Esophagus squamous epithelium (tissue), 5 donors: Measurements from ENCODE around the gene P3H2. TPM values are rescaled to one million over a fixed set of nuclear protein-coding genes. Genes with fewer than 3 reads are reported as not detected.

Experiments
- DNase-seq: peaks from one replicate; lab custom pipeline; 2025; lab: John Stamatoyannopoulos, UW
- H3K27ac ChIP-seq, 4 donors: fragments of 200-600 bp; sonication (generic); one replicate each; pipeline ENCODE4 v1.5.1; 2016 to 2019; ENCODE audit warnings: mild to moderate bottlenecking in 1 of 4
- H3K27me3 ChIP-seq, 4 donors: fragments of 200-600 bp; sonication (generic); 1 replicate in 3 of 4; 2 replicates in 1 of 4; pipeline versions ENCODE4 v1.5.1 to v1.6.0; 2017 to 2021; ENCODE audit warnings: antibody characterized with exemption in 1 of 4
- H3K36me3 ChIP-seq, 3 donors: fragments of 200-600 bp; sonication (generic); one replicate each; pipeline ENCODE4 v1.5.1; 2016 to 2019
- H3K4me1 ChIP-seq, 3 donors: fragments of 200-600 bp; sonication (generic); one replicate each; pipeline ENCODE4 v1.5.1; 2017 to 2019
- H3K4me3 ChIP-seq, 4 donors: fragments of 200-600 bp; sonication (generic); 1 replicate in 3 of 4; 2 replicates in 1 of 4; pipeline ENCODE4 v1.5.1; 2016 to 2019; ENCODE audit warnings: mild to moderate bottlenecking in 2 of 4, moderate library complexity in 1 of 4
- H3K9me3 ChIP-seq, 3 donors: fragments of 200-600 bp; sonication (generic); one replicate each; pipeline ENCODE4 v1.5.1; 2016 to 2019
- POLR2A ChIP-seq, 4 donors: fragments of 450-650 bp; IDR thresholded peaks; one replicate each; pipeline ENCODE4 v1.6.1; 2017; ENCODE audit warnings: antibody characterized with exemption in 4 of 4, mild to moderate bottlenecking in 4 of 4, moderate library complexity in 3 of 4
- WGBS, 2 donors: methylation state at CpG; one replicate each; pipeline ENCODE4 v1.1.5; 2018; 5-methylcytosine and 5-hydroxymethylcytosine counted together
- intact Hi-C: fragments of 100-400 bp; cut with DNase I; formaldehyde crosslinking; loops from one replicate; pipeline ENCODE4 v1.15.0; 2022
- total RNA-seq, 4 donors: library from RNA; depleted of rRNA; stranded (reverse); fragments of >200 nt; gene quantifications; one replicate each; pipeline ENCODE4 v1.1.0, GENCODE V29; 2016
- TF ChIP-seq, protein P1 (sequence below), 6 experiments: fragments of 450-650 bp in 4 of 6; fragments of 200-600 bp in 2 of 6; sonication (generic) in 2 of 6; IDR thresholded peaks; one replicate each; pipeline ENCODE4 v1.5.1; 2016 to 2019; ENCODE audit warnings: antibody characterized with exemption in 6 of 6, mild to moderate bottlenecking in 4 of 6, moderate library complexity in 4 of 6
- donor health status: DM: yes; HTN: yes; CAD: no.

Gene P3H2
- total RNA-seq, 4 donors from 2014 or later, result 16.5 to 41.2 (median 34.0) TPM

DNA sequence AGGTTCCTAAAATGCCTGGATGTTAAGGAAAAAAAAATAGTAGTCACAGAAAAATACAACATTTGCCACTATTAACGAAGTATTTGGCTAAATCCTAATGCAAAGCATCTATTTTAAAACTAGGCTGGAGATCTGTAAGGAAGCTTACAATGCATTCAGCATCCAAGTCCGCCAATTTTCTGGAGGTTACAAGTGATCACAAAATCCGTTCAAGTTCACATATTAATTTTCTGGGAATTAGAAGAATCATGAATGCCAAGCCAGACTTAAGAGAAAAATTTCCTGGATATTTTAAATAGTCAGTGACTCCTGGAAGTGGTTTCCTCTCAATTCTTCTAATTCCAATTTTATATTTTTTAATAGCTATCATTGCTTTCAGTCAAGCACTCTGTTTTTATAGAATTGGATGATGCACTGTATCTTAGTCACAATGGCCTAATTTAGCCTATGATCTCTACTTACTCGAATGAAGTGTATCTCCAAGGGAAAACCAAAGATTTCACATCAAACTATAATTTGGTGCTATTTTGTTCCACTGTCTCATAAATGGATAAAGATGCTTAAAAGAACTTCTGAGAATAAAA lies 60.4 kb downstream of the P3H2 start:
- Histone ChIP-seq H3K36me3 (no peaks in the 10 kb centered on the region), H3K9me3 (no peaks in the 10 kb centered on the region), H3K4me1 (peaks cover 0 to 34% (median 11%) of the 10 kb centered on the region in 3 donors), H3K27me3 (no peaks in the 10 kb centered on the region), H3K27ac (no peak overlapping the region), H3K4me3 (no peak overlapping the region)
- TF ChIP-seq, protein P1, sequence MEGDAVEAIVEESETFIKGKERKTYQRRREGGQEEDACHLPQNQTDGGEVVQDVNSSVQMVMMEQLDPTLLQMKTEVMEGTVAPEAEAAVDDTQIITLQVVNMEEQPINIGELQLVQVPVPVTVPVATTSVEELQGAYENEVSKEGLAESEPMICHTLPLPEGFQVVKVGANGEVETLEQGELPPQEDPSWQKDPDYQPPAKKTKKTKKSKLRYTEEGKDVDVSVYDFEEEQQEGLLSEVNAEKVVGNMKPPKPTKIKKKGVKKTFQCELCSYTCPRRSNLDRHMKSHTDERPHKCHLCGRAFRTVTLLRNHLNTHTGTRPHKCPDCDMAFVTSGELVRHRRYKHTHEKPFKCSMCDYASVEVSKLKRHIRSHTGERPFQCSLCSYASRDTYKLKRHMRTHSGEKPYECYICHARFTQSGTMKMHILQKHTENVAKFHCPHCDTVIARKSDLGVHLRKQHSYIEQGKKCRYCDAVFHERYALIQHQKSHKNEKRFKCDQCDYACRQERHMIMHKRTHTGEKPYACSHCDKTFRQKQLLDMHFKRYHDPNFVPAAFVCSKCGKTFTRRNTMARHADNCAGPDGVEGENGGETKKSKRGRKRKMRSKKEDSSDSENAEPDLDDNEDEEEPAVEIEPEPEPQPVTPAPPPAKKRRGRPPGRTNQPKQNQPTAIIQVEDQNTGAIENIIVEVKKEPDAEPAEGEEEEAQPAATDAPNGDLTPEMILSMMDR (IDR thresholded peaks at IDR 0.05), result no peak
- TF ChIP-seq POLR2A (IDR thresholded peaks at IDR 0.05), result no peak
- intact Hi-C loops, result no loop called here
- no peak for DNase-seq
- WGBS, 2 donors, result 73 to 82% methylated on average over 4 of the region's 4 CpGs

DNA sequence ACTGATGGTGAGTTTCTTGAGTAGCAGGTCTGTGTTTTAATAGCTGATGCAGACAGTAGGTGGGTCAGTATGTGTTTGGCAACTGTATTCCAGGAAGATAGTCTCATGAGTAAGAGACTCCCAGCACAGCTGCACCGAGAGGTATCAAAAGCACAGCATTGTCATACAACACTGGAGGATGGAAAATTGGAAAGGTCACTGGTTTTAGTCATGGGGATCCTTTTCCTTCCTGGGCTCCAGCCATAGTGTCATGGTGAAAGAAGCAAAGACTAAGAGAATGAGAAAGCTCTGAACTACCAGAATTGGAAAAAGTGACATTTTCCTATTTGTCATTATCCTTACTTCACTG lies 61.5 kb downstream of the P3H2 start:
- H3K27me3 ChIP-seq, result no peaks in the 10 kb centered on the region
- H3K36me3 ChIP-seq, result no peaks in the 10 kb centered on the region
- TF ChIP-seq, protein P1 (IDR thresholded peaks at IDR 0.05), result no peak
- no peak for TF ChIP-seq POLR2A (IDR thresholded peaks at IDR 0.05)
- H3K27ac ChIP-seq, result peak overlapping the region in 2 of 4 donors; percentile 15 to 39
- 44 to 56% methylated on average over 1 of the region's 1 CpG for WGBS, 2 donors
- H3K9me3 ChIP-seq, result no peaks in the 10 kb centered on the region
- no peak overlapping the region for H3K4me3 ChIP-seq
- H3K4me1 ChIP-seq, result peaks cover 0 to 24% (median 3%) of the 10 kb centered on the region in 3 donors
- DNase-seq, result no peak
- intact Hi-C loops, result no loop called here

DNA sequence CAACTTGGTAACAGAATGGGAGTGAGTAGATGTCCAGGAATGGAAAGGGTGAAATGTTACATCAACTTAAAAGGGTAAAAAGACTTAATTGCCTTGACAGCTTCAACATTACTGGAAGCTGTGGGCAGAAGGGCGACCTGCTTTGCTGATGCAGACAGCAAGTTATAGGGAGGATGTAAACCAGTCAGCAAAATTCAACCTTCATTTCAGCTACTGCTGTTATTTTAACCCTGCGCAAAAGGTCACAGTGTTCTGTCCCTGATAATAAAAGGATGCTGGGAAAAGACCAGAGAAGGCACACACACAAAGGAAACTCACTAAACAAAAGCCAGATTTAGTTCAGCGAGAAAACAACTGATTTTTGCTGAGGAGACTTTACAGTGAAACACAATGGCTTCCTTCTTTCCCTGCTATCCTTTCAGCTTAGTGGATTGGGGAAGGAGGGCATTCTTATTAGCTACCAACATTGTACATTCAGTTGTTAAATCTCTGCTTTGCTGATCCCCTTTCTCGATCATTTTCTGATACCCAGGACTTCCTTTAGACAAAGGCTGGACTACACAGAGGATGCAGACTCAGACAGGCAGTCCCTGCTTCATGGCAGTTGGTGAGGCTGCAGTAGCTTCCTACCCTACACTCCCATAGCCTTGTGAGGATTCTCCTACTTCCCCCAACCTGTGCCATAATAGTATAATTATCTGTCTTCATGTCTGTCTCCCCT lies 62.0 kb downstream of the P3H2 start:
- no peaks in the 10 kb centered on the region for H3K27me3 ChIP-seq
- WGBS, 2 donors, result 72 to 74% methylated on average over 4 of the region's 4 CpGs
- H3K27ac ChIP-seq, result peak overlapping the region in 2 of 4 donors; percentile 15 to 39
- TF ChIP-seq, protein P1 (IDR thresholded peaks at IDR 0.05), result no peak
- TF ChIP-seq POLR2A (IDR thresholded peaks at IDR 0.05), result no peak
- no peak overlapping the region for H3K4me3 ChIP-seq
- DNase-seq, result no peak
- H3K9me3 ChIP-seq, result no peaks in the 10 kb centered on the region
- intact Hi-C loops, result no loop called here
- H3K4me1 ChIP-seq, result peaks cover 0 to 19% (median 3%) of the 10 kb centered on the region in 3 donors
- H3K36me3 ChIP-seq, result no peaks in the 10 kb centered on the region

DNA sequence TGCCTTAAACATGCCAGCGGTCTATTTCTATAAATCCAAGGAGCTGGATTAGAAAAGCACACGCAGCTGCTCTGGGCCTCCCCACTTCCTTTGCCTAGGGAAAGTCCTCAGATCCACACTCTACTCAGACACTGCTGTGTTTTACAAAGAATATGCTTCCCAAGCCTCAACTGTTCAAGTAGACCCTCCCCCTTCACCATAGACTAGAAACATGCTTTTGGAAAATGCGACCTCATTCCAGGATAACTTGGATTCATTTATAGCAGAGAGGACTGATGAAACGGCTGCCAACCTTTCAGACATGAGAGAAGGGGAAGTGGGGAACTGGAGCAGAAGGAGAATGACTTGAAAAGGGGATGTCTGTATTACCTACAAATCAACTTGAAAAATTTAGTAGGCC lies 64.0 kb downstream of the P3H2 start:
- H3K27ac ChIP-seq, result no peak overlapping the region
- no peaks in the 10 kb centered on the region for H3K36me3 ChIP-seq
- peaks cover 0 to 18% (median 3%) of the 10 kb centered on the region in 3 donors for H3K4me1 ChIP-seq
- H3K4me3 ChIP-seq, result no peak overlapping the region
- no peaks in the 10 kb centered on the region for H3K9me3 ChIP-seq
- no peak for DNase-seq
- intact Hi-C loops, result no loop called here
- H3K27me3 ChIP-seq, result no peaks in the 10 kb centered on the region
- TF ChIP-seq POLR2A (IDR thresholded peaks at IDR 0.05), result no peak
- TF ChIP-seq, protein P1 (IDR thresholded peaks at IDR 0.05), result no peak
- 51 to 57% methylated on average over 4 of the region's 4 CpGs for WGBS, 2 donors

DNA sequence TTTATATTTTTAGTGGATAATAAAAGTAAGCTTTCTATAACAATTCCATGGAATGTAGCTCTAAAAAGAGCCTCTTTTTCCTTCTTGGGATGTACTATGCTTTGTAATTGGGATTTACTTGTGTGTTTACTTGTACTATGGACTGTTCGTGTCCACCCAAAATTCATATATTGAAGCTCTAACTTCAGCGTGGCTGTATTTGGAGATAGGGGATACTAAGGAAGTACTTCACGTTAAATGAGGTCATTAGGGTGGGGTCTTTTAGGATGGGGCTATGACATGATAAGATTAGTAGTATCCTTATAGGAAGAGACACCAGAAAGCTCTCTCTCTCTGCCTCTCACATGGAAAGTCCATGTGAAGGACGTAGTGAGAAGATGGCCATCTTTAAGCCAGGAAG lies 64.9 kb downstream of the P3H2 start:
- intact Hi-C loops, result no loop called here
- DNase-seq, result no peak
- 89% methylated on average over 4 of the region's 4 CpGs for WGBS, 2 donors

More for the DNA sequence above, 64.9 kb downstream of the P3H2 start:
- no peaks in the 10 kb centered on the region for H3K9me3 ChIP-seq
- H3K36me3 ChIP-seq, result no peaks in the 10 kb centered on the region
- no peak overlapping the region for H3K27ac ChIP-seq
- no peak overlapping the region for H3K4me3 ChIP-seq
- no peak for TF ChIP-seq POLR2A (IDR thresholded peaks at IDR 0.05)
- TF ChIP-seq, protein P1 (IDR thresholded peaks at IDR 0.05), result no peak
- H3K27me3 ChIP-seq, result no peaks in the 10 kb centered on the region
- H3K4me1 ChIP-seq, result peaks cover 0 to 28% (median 3%) of the 10 kb centered on the region in 3 donors
